NOMO-1 treated with DMSO at 0.1 percent for 48 hours (cell line): ENCODE measurements around the gene NR2F1-AS1.
"Not testable (repeated sequence)": the region's sequence is repeated elsewhere in the genome, so short reads cannot be mapped to it uniquely, and the experiment has no call there.

Source experiments
- DNase-seq: peaks from one replicate; lab custom pipeline; 2025; ENCODE audit not compliant: unreplicated experiment; lab: John Stamatoyannopoulos, UW

The NR2F1-AS1 gene

DNA sequence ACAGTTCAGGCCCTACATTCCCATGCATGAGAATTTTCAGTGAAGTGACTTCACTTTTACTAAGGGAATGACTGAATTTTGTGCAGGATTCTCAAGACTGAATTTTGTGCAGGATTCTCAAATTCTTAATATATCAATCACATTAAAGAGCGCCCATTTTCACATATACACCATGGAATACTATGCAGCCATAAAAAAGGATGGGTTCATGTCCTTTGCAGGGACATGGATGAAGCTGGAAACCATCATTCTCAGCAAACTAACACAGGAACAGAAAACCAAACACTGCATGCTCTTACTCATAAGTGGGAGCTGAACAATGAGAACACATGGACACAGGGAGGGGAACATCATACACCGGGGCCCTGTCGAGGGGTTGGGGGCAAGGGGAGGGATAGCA lies 31.4 kb downstream of the NR2F1-AS1 start:
- not testable (repeated sequence) for DNase-seq

DNA sequence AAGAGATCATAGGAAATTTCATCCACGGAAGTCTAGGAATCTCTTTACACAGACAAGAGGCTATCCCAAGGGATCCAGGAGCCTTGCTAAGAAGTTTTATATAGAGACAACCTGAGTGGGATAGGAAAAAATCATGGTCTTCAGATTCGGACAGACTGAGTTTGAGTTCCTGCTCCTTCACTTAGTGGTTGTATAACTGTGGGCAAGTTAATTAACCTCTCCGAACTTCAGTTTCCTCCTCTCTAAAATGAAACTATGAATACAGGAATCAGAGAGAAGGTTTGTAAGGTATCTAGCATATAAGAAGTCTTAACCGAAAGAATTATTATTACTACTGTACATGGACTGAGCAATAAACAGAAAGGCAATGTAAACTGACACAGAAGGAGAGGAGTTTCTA lies 35.1 kb downstream of the NR2F1-AS1 start:
- no peak for DNase-seq

DNA sequence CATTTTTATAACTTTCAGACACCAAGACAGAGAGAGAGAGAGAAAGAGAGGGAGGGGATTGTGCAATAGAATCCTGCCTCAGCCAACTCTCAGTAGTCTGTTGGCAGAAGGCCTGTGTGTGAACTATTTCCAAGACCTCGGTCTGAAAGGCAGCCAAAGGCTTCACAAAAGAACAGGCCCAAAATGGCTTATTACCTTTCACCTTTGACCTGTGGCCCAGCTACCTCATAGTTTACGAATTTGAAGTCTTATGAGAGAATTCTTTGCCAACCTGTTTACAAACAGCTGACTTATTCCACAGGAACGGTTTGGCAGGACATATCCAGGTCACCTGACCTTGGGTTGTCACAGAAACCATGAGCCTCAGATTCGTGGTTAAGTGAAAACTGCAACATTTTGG lies 48.6 kb downstream of the NR2F1-AS1 start:
- DNase-seq: no peak

DNA sequence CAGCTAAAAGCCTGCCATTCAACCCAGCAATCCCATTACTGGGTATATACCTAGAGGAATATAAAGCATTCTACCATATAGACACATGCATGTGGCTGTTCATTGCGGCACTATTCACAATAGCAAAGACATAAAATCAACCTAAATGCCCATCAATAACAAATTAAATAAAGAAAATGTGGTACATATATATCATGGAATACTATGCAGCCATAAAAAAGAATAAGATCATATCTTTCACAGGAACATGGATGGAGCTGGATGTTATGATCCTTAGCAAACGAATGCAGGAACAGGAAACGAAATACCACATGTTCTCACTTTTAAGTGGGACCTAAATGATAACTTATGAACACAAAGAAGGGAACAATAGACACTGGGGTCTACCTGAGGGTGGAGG lies 59.2 kb downstream of the NR2F1-AS1 start:
- not testable (repeated sequence) for DNase-seq

DNA sequence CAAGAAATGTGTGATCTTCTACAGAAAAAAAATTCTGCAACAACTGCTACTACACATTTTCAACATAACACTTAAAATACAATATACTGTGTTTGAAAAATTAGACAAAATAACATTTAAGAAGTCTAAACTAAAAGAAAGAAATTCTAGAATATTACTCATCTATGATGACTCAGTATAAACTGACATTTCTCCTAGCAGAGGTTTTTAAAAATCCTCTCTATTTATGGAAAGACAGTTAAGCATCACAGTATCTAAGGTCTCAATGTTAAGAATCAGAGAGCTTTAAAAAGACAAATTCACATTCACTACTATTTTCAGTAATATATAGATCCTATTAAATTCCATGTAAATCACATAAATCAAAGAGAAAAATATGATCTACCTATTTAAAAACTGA lies 61.3 kb downstream of the NR2F1-AS1 start:
- DNase-seq: no peak

DNA sequence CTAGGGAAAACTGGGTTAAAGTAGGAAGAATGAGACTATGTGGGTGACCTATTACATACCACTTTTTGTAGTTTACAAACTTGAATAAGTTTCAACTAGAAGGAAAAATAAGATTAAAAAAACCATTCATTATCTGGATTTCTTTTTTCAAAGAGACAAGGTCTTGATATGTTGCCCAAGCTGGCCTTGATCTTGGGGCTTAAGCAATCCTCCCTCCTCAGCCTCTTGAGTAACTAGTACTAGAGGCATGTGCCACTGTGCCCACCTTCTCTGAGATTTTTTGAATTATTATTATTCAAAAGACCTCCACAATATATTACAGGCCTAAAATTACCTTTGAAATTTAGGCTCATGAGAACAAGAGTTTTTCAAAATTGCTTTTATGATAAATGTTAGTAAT lies 63.2 kb downstream of the NR2F1-AS1 start:
- no peak for DNase-seq

DNA sequence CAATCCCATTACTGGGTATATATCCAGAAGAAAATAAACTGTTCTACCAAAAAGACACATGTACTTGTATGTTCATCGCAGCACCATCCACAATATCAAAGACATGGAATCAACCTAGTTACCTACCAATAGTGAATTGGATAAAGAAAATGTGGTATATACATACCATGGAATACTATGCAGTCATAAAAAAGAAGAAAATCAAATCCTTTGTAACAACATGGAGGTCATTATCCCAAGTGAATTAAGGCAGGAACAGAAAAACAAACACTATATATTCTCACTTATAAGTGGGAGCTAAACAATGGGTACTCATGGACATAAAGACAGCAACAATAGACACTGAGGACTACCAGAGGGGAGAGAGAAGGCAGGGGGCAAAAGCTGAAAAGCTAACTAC lies 67.7 kb downstream of the NR2F1-AS1 start:
- no peak for DNase-seq

DNA sequence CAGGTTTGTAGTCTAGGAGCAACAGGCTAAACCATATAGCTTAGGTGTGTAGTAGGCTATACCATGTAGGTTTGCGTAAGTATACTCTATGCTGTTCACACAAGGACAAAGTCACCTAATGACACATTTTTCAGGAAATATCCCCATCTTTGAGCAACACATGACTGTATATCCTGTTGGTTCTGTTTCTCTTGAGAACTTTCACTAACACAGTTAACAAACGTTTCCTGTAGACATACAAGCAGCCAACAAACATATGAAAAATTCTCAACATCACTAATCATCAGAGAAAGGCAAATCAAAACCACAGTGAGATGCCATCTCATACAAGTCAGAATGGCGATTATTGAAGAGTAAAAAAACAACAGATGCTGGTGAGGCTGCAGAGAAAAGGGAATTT lies 68.2 kb downstream of the NR2F1-AS1 start:
- DNase-seq: no peak

DNA sequence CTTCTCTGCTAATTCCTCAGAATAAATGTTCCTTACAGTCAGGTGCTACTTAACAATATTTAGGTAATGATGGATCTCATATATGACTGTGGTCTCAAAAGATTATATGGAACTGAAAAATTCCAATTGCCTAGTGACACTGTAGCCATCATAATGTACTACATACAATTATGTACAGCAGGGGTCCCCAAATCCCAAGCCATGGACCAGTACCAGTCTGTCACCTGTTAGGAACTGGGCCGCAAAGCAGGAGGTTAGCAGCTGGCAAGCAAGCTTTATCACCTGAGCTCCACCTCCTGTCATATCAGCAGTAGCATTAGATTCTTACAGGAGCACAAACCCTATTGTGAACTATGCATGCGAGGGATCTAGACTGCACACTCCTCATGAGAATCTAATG lies 69.6 kb downstream of the NR2F1-AS1 start:
- DNase-seq: no peak

DNA sequence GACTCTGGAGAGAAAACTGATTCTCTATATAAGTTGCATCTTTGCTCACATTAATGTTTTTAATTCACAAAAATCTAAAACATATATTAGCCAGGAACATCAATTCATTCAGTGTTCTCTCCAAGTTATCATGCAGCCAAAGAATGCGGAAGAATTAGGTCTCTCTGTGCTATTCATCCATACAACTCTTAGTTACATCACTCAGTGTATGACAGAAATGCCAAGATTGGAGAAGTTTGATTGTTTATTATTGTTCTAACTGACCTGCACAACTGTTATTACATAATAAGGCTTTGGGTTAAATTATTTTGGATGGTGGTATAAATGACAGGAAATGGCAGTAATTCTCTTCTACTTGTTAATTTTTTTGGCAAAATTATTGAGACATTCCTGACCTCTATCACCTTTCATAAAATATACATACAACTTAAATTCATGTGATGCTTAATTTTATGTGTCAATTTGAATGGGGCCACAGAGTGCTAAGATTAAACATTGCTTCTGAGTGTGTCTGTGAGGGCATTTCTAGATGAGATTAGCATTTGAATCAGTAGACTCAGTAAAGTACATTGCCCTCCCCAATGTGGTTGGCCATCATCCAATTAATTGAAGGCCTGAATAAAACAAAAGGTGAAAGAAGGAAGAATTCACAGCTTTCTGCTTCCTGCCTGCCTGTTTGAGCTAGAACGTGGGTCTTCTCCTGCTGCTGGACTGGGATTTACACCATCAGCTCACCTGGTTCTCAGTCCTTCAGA lies 70.2 kb downstream of the NR2F1-AS1 start:
- DNase-seq: no peak

DNA sequence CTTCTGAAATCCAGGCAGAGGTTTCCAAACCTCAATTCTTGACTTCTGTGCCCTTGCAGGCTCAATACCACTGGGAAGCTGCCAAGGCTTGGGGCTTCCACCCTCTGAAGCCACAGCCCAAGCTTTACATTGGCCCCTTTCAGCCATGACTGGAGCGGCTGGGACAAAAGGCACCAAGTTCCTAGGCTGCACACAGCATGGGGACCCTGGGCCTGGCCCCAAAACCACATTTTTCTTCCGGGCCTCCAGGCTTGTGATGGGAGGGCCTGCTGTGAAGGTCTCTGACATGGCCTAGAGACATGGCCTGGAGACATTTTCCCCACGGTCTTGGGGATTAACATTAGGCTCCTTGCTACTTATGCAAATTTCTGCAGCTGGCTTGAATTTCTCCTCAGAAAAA lies 75.5 kb downstream of the NR2F1-AS1 start:
- DNase-seq: not testable (repeated sequence)

DNA sequence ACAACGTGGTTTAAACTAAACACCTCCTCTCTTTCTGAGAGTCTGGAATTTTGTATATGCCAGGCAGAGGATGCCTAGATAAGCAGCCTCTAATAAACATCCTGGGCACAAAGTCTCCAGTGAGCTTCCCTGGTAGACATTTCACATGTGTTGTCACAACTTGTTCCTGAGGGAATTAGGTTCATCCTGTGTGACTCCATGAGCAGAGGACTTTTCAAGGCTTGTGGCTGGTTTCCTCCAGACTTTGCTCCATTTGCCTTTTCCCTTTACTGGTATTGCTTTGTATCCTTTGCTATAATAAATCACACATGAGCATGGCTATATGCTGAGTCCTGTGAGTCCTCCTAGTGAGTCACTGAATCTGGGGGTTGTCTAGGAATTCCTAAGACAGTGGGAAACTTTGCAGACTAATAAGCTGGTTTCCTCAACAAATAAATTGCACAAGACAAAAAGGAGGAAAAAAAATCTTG lies 77.4 kb downstream of the NR2F1-AS1 start:
- DNase-seq: no peak

DNA sequence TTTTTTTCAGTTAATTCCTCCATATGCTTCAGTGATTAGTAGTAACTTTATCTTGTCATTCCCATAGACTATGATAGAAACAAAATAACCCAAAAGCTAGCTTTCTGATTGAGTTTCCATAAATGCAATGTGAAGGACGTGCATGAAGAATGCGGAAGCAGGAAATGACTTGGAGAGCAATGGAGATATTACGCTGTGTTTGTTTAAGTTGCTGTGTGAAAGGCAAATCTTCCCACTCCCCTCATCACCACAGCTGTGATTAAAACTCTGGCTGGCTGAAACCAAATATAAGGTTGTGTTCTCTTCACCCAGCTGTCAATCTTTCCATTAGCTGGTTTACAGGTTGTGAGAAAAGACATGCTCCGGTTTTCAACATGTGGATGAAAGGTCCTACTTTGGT lies 83.9 kb downstream of the NR2F1-AS1 start:
- no peak for DNase-seq

DNA sequence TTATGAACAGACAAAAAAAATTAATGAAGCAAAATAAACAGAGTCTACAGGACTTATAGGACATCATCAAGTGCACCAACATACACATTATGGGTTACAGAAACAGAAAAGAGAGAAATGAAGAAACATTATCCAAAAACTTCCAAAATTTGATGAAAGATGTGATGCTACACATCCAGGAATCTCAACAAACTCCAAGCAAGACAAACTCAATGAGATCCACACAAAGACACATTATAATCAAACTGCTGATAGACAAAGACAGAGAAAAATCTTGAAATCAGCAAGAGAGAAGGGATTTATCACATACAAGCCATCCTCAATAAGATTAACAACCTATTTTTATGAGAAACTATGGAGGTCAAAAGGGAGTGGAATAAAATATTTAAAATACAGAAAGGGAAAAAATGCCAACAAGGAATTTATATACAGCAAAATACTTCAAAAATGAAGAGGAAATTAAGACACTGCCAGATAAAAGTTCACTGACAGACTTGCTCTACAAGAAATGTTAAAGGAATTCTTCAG lies 101.0 kb downstream of the NR2F1-AS1 start:
- no peak for DNase-seq

DNA sequence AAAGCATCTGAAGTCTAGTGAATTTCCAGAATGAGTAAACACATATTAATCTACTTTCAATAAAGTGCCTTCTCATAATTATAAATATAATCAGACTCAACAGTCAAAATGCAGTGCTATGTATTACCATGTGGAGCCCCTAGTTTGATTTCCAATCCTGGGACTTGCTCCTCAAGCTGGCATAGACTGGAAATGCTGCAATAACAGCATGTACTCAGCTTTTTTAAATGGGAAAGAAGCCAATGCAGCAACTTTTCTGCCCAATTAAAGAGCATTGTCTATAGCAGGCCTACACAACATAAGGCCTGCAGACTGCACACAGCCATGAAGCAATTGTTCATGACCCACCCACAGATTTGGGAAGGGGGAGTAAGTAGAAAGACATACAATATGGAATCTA lies 103.2 kb downstream of the NR2F1-AS1 start:
- DNase-seq: no peak

DNA sequence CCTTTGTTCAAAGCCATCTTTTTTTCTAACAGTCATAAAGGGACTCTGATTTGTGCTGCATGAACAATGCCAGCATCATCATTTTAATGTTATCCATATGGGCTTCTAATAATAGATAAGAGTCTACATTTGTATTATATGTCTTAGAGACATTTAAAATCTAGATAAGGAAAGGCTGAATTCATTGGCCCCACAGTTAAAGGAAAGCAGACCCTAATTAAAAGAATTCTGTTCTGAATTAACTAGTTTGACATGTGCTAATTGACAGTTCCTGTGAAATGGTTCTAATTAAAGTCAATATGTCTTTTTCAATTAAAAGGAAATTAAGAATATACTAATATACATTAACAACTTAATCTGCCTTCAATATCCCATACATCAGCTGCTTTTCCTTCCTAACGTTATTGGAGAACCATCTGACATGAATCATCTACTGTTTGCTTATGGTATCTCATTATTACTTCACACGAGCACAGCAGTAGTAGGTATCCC lies 104.7 kb downstream of the NR2F1-AS1 start:
- no peak for DNase-seq

DNA sequence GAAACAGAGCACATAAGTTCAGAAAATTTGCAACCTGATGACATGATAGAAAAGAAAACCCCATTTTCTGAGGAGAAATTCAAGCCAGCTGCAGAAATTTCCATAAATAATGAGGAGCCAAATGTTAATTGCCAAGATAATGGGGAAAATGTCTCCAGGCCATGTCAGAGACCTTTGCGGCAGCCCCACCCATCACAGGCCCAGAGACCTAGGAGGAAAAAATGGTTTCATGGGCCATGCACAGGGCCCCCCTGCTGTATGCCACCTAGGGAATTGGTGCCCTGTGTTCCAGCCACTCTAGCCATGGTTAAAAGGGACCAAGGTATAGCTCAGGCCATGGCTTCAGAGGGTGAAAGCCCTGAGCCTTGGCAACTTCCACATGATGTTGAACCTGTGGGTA lies 118.1 kb downstream of the NR2F1-AS1 start:
- DNase-seq: no peak

DNA sequence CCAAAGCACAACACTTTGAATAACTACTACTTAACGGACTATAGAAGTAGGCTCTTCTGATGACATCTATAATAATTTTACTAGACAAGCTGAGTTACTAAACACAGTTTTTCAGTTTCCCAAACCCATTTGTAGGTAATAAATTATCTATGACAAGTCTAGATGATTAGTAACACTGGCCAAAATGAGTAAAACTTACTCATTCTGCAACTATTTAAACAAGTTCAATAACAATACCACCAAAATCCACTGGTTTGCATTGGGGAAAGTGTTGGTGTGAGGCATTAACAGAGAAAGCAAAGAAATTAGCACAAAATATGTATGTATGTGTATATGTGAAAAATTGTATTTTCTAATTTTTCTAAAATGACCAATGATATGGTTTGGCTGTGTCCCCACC lies 119.3 kb downstream of the NR2F1-AS1 start:
- DNase-seq: no peak

DNA sequence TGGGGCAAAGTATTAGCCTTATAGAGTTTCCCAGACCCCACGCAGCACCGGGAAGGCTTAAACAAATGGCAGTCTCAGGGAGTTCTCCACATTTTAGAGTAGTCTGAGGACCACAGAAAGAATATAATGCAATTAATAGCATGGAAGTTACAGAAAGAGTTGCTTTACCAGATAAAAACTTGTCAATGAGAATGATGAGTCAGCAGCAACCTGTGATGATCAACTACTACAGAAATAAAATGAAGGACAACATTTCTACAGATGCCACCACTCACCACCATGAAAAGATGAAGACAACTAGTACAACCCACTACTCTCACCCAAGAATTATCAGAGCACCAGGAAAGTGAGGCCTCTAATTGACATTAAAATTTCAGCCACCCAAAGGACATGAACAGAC lies 120.7 kb downstream of the NR2F1-AS1 start:
- DNase-seq: no peak

DNA sequence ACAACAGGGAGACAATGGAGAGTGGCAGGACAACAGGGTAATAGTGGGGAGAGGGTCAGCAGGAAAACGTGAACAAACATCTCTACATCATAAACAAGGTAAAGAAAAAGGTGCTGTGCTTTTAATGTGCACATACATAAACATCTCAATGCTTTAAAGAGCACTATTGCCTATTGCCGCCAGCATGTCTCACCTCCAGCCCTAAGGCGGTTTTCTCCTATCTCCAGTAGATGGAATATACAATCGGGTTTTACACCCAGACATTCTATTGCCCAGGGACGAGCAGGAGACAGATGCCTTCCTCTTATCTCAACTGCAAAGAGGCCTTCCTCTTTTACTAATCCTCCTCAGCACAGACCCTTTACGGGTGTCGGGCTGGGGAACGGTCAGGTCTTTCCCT lies 124.2 kb downstream of the NR2F1-AS1 start:
- not testable (repeated sequence) for DNase-seq

DNA sequence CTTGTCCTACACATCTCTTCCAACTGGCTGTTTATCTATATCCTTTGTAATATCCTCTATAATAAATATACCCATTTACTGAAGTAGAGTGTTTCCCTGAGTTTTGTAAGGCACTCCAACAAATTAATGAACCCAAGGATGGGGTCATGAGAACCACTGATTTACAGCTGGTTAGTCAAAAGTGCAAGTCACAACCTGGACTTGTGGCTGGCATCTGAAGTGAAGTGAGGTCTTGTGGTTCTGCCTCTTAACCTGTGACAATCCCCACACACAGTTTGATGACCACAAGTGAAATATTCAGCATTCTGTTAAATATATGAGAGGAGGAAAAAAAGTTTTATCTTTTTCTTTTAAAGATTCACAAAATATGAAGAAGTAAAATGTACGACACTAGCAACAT lies 126.1 kb downstream of the NR2F1-AS1 start:
- no peak for DNase-seq

DNA sequence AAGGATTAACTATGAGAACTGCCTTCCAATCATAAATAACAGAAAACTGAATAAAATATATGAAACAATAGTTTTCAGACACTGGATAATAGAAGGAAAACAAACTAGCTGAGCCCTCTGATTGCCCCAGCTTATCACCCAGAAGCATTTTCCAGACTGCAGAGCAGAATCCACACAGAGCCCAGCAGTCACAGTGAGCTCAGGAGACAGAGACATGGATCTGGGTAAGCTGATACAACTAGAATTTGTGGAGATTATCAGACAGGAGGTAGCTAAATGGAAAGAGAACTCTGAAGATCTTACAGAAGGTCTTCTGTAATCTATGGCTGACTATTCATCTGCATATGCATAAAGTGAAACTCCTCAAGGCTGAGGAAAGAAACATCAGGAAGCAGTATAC lies 128.8 kb downstream of the NR2F1-AS1 start:
- DNase-seq: no peak

DNA sequence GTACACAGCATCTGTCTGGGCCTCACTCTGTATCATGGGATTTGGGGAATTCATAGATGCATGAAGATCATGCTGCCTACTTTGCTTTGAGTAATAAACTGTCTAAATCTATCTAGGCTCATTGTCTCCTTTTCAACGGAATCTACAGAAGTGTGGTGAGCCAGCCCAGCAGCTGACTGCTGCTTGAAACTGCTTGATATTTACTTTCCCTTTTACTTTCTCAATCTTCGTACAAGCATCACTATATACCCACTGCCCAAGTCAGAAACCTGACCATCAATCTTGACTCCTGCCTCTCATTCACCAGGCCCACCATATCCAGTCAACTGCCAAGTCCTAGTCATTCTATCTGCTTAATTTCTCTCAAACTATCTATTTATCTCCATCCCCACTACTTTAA lies 142.9 kb downstream of the NR2F1-AS1 start:
- no peak for DNase-seq
